ENCODE results near the gene PSENEN. TPM values are rescaled to one million over a fixed set of nuclear protein-coding genes. Genes with fewer than 3 reads are reported as not detected.

PSENEN gene
- total and polyA plus RNA-seq, 2 donors (not counting 1 experiment from before 2014, with no cell fraction given) = 16.0 to 31.4 TPM

DNA sequence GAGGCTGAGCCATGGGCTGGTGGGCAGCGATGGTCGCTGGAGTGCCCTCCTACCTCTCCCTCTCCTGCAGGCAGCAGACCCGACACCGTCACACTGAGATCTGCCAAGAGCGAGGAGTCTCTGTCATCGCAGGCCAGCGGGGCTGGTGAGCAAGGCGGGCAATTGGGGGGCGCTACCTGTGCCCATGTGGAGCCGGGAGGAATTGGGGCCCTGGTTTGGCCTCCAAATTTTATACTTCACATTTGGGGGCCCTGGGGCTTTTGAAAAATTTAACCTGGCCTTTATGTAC is 39.8 kb downstream of the PSENEN start:
- Histone ChIP-seq H3K4me1 (ENCODE audit: control insufficient read depth, extremely low read depth, insufficient read depth, low read length) (no peaks in the 10 kb centered on the region), H3K79me2 (ENCODE audit: control insufficient read depth, insufficient read depth, low read length) (no peaks in the 10 kb centered on the region), H3K4me3 (replicated peaks in 1 of 4; ENCODE audit: control extremely low read depth in 1 of 4, insufficient read depth in 1 of 4, low read depth in 3 of 4, low read length in 4 of 4) (no peak overlapping the region), H3K27me3 (ENCODE audit: control insufficient read depth, insufficient read depth, low read length) (no peaks in the 10 kb centered on the region), H4K20me1 (ENCODE audit: control insufficient read depth, extremely low read depth, insufficient read depth, low read length) (no peaks in the 10 kb centered on the region), H3K27ac (ENCODE audit: insufficient read depth, low read length) (no peak overlapping the region), H2AFZ (ENCODE audit: low read length) (no peak overlapping the region), H3K36me3 (ENCODE audit: control insufficient read depth, insufficient read depth, low read length) (peaks cover 10% of the 10 kb centered on the region), H3K9me3 (ENCODE audit: control insufficient read depth, insufficient read depth, low read depth, low read length) (no peaks in the 10 kb centered on the region), H3K4me2 (ENCODE audit: extremely low read depth, insufficient read depth, low read length) (no peak overlapping the region), H3K9ac (ENCODE audit: insufficient read depth, low read length) (no peak overlapping the region)
- TF ChIP-seq, protein P1, sequence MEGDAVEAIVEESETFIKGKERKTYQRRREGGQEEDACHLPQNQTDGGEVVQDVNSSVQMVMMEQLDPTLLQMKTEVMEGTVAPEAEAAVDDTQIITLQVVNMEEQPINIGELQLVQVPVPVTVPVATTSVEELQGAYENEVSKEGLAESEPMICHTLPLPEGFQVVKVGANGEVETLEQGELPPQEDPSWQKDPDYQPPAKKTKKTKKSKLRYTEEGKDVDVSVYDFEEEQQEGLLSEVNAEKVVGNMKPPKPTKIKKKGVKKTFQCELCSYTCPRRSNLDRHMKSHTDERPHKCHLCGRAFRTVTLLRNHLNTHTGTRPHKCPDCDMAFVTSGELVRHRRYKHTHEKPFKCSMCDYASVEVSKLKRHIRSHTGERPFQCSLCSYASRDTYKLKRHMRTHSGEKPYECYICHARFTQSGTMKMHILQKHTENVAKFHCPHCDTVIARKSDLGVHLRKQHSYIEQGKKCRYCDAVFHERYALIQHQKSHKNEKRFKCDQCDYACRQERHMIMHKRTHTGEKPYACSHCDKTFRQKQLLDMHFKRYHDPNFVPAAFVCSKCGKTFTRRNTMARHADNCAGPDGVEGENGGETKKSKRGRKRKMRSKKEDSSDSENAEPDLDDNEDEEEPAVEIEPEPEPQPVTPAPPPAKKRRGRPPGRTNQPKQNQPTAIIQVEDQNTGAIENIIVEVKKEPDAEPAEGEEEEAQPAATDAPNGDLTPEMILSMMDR (conservative IDR thresholded peaks at IDR 0.05 in 1 of 2, IDR thresholded peaks at IDR 0.05 in 1 of 2; ENCODE audit: low read depth in 1 of 2, low read length in 2 of 2) = no peak
- TF ChIP-seq EZH2 (IDR thresholded peaks at IDR 0.05; ENCODE audit: low read length, missing control alignments) = no peak
- DNase-seq (ENCODE audit: low read depth in 2 of 2) = no peak

DNA sequence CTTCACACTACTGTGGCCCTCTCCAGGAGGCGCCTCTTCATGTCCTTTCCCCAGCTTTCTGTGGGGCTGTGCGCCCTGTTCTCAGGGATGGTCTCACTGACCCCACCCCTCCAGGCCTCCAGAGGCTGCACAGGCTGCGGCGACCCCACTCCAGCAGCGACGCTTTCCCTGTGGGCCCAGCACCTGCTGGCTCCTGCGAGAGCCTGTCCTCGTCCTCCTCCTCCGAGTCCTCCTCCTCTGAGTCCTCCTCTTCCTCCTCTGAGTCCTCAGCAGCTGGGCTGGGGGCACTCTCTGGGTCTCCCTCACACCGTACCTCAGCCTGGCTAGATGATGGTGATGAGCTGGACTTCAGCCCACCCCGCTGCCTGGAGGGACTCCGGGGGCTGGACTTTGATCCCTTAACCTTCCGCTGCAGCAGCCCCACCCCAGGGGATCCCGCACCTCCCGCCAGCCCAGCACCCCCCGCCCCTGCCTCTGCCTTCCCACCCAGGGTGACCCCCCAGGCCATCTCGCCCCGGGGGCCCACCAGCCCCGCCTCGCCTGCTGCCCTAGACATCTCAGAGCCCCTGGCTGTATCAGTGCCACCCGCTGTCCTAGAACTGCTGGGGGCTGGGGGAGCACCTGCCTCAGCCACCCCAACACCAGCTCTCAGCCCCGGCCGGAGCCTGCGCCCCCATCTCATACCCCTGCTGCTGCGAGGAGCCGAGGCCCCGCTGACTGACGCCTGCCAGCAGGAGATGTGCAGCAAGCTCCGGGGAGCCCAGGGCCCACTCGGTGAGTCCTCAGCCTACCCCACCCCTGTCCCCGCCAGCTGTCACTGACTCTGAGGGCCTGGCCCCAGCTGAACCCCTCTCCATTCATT is 41.1 kb downstream of the PSENEN start:
- Histone ChIP-seq H3K4me1 (ENCODE audit: control insufficient read depth, extremely low read depth, insufficient read depth, low read length) (no peaks in the 10 kb centered on the region), H2AFZ (ENCODE audit: low read length) (no peak overlapping the region), H3K4me2 (ENCODE audit: extremely low read depth, insufficient read depth, low read length) (no peak overlapping the region), H3K9ac (ENCODE audit: insufficient read depth, low read length) (no peak overlapping the region), H3K9me3 (ENCODE audit: control insufficient read depth, insufficient read depth, low read depth, low read length) (no peaks in the 10 kb centered on the region), H3K27ac (ENCODE audit: insufficient read depth, low read length) (no peak overlapping the region), H3K4me3 (replicated peaks in 1 of 4; ENCODE audit: control extremely low read depth in 1 of 4, insufficient read depth in 1 of 4, low read depth in 3 of 4, low read length in 4 of 4) (no peak overlapping the region), H3K79me2 (ENCODE audit: control insufficient read depth, insufficient read depth, low read length) (no peaks in the 10 kb centered on the region), H4K20me1 (ENCODE audit: control insufficient read depth, extremely low read depth, insufficient read depth, low read length) (no peaks in the 10 kb centered on the region), H3K36me3 (ENCODE audit: control insufficient read depth, insufficient read depth, low read length) (peaks cover 8% of the 10 kb centered on the region), H3K27me3 (ENCODE audit: control insufficient read depth, insufficient read depth, low read length) (no peaks in the 10 kb centered on the region)
- TF ChIP-seq, protein P1 (conservative IDR thresholded peaks at IDR 0.05 in 1 of 2, IDR thresholded peaks at IDR 0.05 in 1 of 2; ENCODE audit: low read depth in 1 of 2, low read length in 2 of 2) = no peak
- no peak for TF ChIP-seq EZH2 (IDR thresholded peaks at IDR 0.05; ENCODE audit: low read length, missing control alignments)
- no peak for DNase-seq (ENCODE audit: low read depth in 2 of 2)

DNA sequence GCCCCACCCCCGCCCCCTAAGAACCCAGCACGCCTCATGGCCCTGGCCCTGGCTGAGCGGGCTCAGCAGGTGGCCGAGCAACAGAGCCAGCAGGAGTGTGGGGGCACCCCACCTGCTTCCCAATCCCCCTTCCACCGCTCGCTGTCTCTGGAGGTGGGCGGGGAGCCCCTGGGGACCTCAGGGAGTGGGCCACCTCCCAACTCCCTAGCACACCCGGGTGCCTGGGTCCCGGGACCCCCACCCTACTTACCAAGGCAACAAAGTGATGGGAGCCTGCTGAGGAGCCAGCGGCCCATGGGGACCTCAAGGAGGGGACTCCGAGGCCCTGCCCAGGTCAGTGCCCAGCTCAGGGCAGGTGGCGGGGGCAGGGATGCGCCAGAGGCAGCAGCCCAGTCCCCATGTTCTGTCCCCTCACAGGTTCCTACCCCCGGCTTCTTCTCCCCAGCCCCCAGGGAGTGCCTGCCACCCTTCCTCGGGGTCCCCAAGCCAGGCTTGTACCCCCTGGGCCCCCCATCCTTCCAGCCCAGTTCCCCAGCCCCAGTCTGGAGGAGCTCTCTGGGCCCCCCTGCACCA is 41.9 kb downstream of the PSENEN start:
- H3K27ac ChIP-seq (ENCODE audit: insufficient read depth, low read length) = no peak overlapping the region
- no peaks in the 10 kb centered on the region for H3K9me3 ChIP-seq (ENCODE audit: control insufficient read depth, insufficient read depth, low read depth, low read length)
- no peak overlapping the region for H3K4me3 ChIP-seq (replicated peaks in 1 of 4; ENCODE audit: control extremely low read depth in 1 of 4, insufficient read depth in 1 of 4, low read depth in 3 of 4, low read length in 4 of 4)
- no peak overlapping the region for H3K9ac ChIP-seq (ENCODE audit: insufficient read depth, low read length)
- H3K27me3 ChIP-seq (ENCODE audit: control insufficient read depth, insufficient read depth, low read length) = no peaks in the 10 kb centered on the region
- no peak overlapping the region for H3K4me2 ChIP-seq (ENCODE audit: extremely low read depth, insufficient read depth, low read length)
- no peaks in the 10 kb centered on the region for H3K4me1 ChIP-seq (ENCODE audit: control insufficient read depth, extremely low read depth, insufficient read depth, low read length)
- H2AFZ ChIP-seq (ENCODE audit: low read length) = no peak overlapping the region
- no peaks in the 10 kb centered on the region for H4K20me1 ChIP-seq (ENCODE audit: control insufficient read depth, extremely low read depth, insufficient read depth, low read length)
- TF ChIP-seq, protein P1 (conservative IDR thresholded peaks at IDR 0.05 in 1 of 2, IDR thresholded peaks at IDR 0.05 in 1 of 2; ENCODE audit: low read depth in 1 of 2, low read length in 2 of 2) = no peak
- TF ChIP-seq EZH2 (IDR thresholded peaks at IDR 0.05; ENCODE audit: low read length, missing control alignments) = no peak
- no peaks in the 10 kb centered on the region for H3K79me2 ChIP-seq (ENCODE audit: control insufficient read depth, insufficient read depth, low read length)
- DNase-seq (ENCODE audit: low read depth in 2 of 2) = no peak
- peaks cover 6% of the 10 kb centered on the region for H3K36me3 ChIP-seq (ENCODE audit: control insufficient read depth, insufficient read depth, low read length)

All from fibroblast of lung (primary cell).